ENCODE data around the gene AMOTL2. TPM values are rescaled to one million over a fixed set of nuclear protein-coding genes. Genes with fewer than 3 reads are reported as not detected.
A peak's percentile ranks its signal among the peaks of the same experiment; 100 is the strongest.

Gene AMOTL2
- total and polyA plus RNA-seq, 8 donors = 23.8 to 106 (median 47.6) TPM

GRCh38 chr3:134325061-134325705 is 49.1 kb downstream of the AMOTL2 start:
- no peak overlapping the region for H3K27ac ChIP-seq
- H3K27me3 ChIP-seq = no peaks in the 10 kb centered on the region
- intact Hi-C loops (cut with DNase I) = no loop called here
- DNase-seq = no peak
- no peaks in the 10 kb centered on the region for H3K9me3 ChIP-seq
- H3K4me3 ChIP-seq = no peak overlapping the region
- TF ChIP-seq CTCF (IDR thresholded peaks at IDR 0.05) = no peak
- ATAC-seq = no peak
- peaks cover 22 to 32% of the 10 kb centered on the region in 2 donors for H3K4me1 ChIP-seq
- no peaks in the 10 kb centered on the region for H3K36me3 ChIP-seq

GRCh38 chr3:134323966-134324962 is 50.0 kb downstream of the AMOTL2 start:
- intact Hi-C loops (cut with DNase I) = no loop called here
- TF ChIP-seq CTCF (IDR thresholded peaks at IDR 0.05) = no peak
- no peak for ATAC-seq
- no peak overlapping the region for H3K27ac ChIP-seq
- H3K4me1 ChIP-seq = peaks cover 22 to 30% of the 10 kb centered on the region in 2 donors
- no peaks in the 10 kb centered on the region for H3K27me3 ChIP-seq
- H3K9me3 ChIP-seq = no peaks in the 10 kb centered on the region
- H3K4me3 ChIP-seq = no peak overlapping the region
- DNase-seq = no peak
- no peaks in the 10 kb centered on the region for H3K36me3 ChIP-seq

GRCh38 chr3:134322286-134322685 is 52.0 kb downstream of the AMOTL2 start:
- TF ChIP-seq CTCF (IDR thresholded peaks at IDR 0.05) = no peak
- Histone ChIP-seq H3K4me3 (no peak overlapping the region), H3K4me1 (peaks cover 14 to 17% of the 10 kb centered on the region in 2 donors), H3K27ac (no peak overlapping the region), H3K27me3 (no peaks in the 10 kb centered on the region), H3K36me3 (no peaks in the 10 kb centered on the region), H3K9me3 (no peaks in the 10 kb centered on the region)
- intact Hi-C loops (cut with DNase I) = no loop called here
- ATAC-seq (no peak), DNase-seq (no peak)

- peaks cover under 1 to 3% of the 10 kb centered on the region in 2 donors for H3K4me1 ChIP-seq
- H3K9me3 ChIP-seq = no peaks in the 10 kb centered on the region
- no peak for TF ChIP-seq CTCF (IDR thresholded peaks at IDR 0.05)
- DNase-seq = no peak
- intact Hi-C loops (cut with DNase I) = no loop called here
- H3K4me3 ChIP-seq = no peak overlapping the region
- no peaks in the 10 kb centered on the region for H3K36me3 ChIP-seq
- H3K27ac ChIP-seq = no peak overlapping the region
- no peaks in the 10 kb centered on the region for H3K27me3 ChIP-seq
- peak; percentile 31 for ATAC-seq
Measured at GRCh38 chr3:134320749-134321148, 53.5 kb downstream of the AMOTL2 start.

- no peak for ATAC-seq
- intact Hi-C loops (cut with DNase I) = no loop called here
Measured at GRCh38 chr3:134319931-134320330, 54.3 kb downstream of the AMOTL2 start.

More at GRCh38 chr3:134319931-134320330, 54.3 kb downstream of the AMOTL2 start:
- no peak overlapping the region for H3K4me3 ChIP-seq
- no peak overlapping the region for H3K27ac ChIP-seq
- DNase-seq = no peak
- H3K27me3 ChIP-seq = peaks cover 0 to 3% of the 10 kb centered on the region in 2 donors
- H3K4me1 ChIP-seq = peaks cover 4 to 6% of the 10 kb centered on the region in 2 donors
- no peaks in the 10 kb centered on the region for H3K9me3 ChIP-seq
- no peaks in the 10 kb centered on the region for H3K36me3 ChIP-seq
- TF ChIP-seq CTCF (IDR thresholded peaks at IDR 0.05) = no peak

Data from left lung (tissue), 10 donors.